HT-29 (cell line): ENCODE data around the gene TSNAXIP1. TPM values are rescaled to one million over a fixed set of nuclear protein-coding genes. Genes with fewer than 3 reads are reported as not detected.
"Not testable (repeated sequence)": the region's sequence is repeated elsewhere in the genome, so short reads cannot be mapped to it uniquely, and the experiment has no call there.

Experiments used
- DNase-seq: peaks from one replicate; pipeline ENCODE4 v3.0.0-alpha.2; 2015; ENCODE audit warnings: low spot score
- small RNA-seq: library from RNA; depleted of rRNA; stranded (forward); fragments of <200 nt; gene quantifications from one replicate; pipeline ENCODE3, GENCODE V24; 2014
- total RNA-seq: library from RNA; depleted of rRNA; stranded (reverse); fragments of >200 nt; shearing (Covaris generic); gene quantifications from 2 replicates; pipeline ENCODE4 v1.2.3, GENCODE V29; 2014; rRNA removed

The TSNAXIP1 gene
- total RNA-seq, 1 experiment from 2014 or later: not detected

GRCh38 chr16:67858500-67858899, 51.8 kb downstream of the TSNAXIP1 start:
- peak; percentile 28 for DNase-seq

- DNase-seq: no peak
Measured at GRCh38 chr16:67860589-67861398, 54.1 kb downstream of the TSNAXIP1 start.

GRCh38 chr16:67861877-67862276, 55.2 kb downstream of the TSNAXIP1 start:
- no peak for DNase-seq

GRCh38 chr16:67862623-67863583, 56.2 kb downstream of the TSNAXIP1 start:
- DNase-seq: no peak

GRCh38 chr16:67864044-67864443, 57.4 kb downstream of the TSNAXIP1 start:
- DNase-seq: not testable (repeated sequence)

GRCh38 chr16:67864594-67864993, 57.9 kb downstream of the TSNAXIP1 start:
- no peak for DNase-seq

GRCh38 chr16:67865318-67865717, 58.6 kb downstream of the TSNAXIP1 start:
- DNase-seq: peak; percentile 52

- no peak for DNase-seq
Measured at GRCh38 chr16:67868290-67868689, 61.6 kb downstream of the TSNAXIP1 start.

- no peak for DNase-seq
Measured at GRCh38 chr16:67869653-67870052, 63.0 kb downstream of the TSNAXIP1 start.

GRCh38 chr16:67871256-67871655, 64.6 kb downstream of the TSNAXIP1 start:
- DNase-seq: no peak

- DNase-seq: no peak
Measured at GRCh38 chr16:67872131-67872630, 65.5 kb downstream of the TSNAXIP1 start.

- DNase-seq: peak; percentile 77
Measured at GRCh38 chr16:67872631-67873434, 66.1 kb downstream of the TSNAXIP1 start, which contains the start of gene EDC4. TSS of gene EDC4 (plus strand) at chr16:67873052. CDS start at chr16:67873262, 210 bp downstream.

GRCh38 chr16:67873435-67874370, 67.0 kb downstream of the TSNAXIP1 start:
- DNase-seq: peak; percentile 31

GRCh38 chr16:67874372-67874771, 67.7 kb downstream of the TSNAXIP1 start:
- DNase-seq: no peak

GRCh38 chr16:67877064-67877463, 70.4 kb downstream of the TSNAXIP1 start:
- DNase-seq: no peak

Small RNA genes lying within 50 kb of the gene (small RNA-seq; reads per million reads assigned to genes)
- gene AC040162.2: not detected

Other genes with a start within 250 kb of the TSNAXIP1 start
- 28.3 and 36.4 TPM in 2 replicates for gene CTCF, start 244.4 kb upstream of the TSNAXIP1 start, total RNA-seq
- 0.81 and 2.7 TPM in 2 replicates for gene CARMIL2, start 161.7 kb upstream of the TSNAXIP1 start, total RNA-seq
- 79.6 and 82.2 TPM in 2 replicates for gene ACD, start 146.6 kb upstream of the TSNAXIP1 start, total RNA-seq
- gene PARD6A, start 145.9 kb upstream of the TSNAXIP1 start, total RNA-seq: 24.9 and 38.1 TPM in 2 replicates
- 52.6 and 58.8 TPM in 2 replicates for gene ENKD1, start 140.1 kb upstream of the TSNAXIP1 start, total RNA-seq
- 0.38 and 0.99 TPM in 2 replicates for gene C16orf86, start 140.1 kb upstream of the TSNAXIP1 start, total RNA-seq
- gene GFOD2, start 87.6 kb upstream of the TSNAXIP1 start, total RNA-seq: 16.8 and 19.7 TPM in 2 replicates
- gene RANBP10, start 329 bp upstream of the TSNAXIP1 start, total RNA-seq: 6.7 and 8.3 TPM in 2 replicates
- gene THAP11, start 35.4 kb downstream of the TSNAXIP1 start, total RNA-seq: 66.3 and 80.9 TPM in 2 replicates
- 158 and 183 TPM in 2 replicates for gene NUTF2, start 40.0 kb downstream of the TSNAXIP1 start, total RNA-seq
- gene CENPT, start 40.8 kb downstream of the TSNAXIP1 start, total RNA-seq: 42.8 and 43.2 TPM in 2 replicates
- gene EDC4, start 66.2 kb downstream of the TSNAXIP1 start, total RNA-seq: 107 and 121 TPM in 2 replicates
- gene NRN1L, start 78.0 kb downstream of the TSNAXIP1 start, total RNA-seq: 0.64 and 2.5 TPM in 2 replicates
- 11.5 and 15.1 TPM in 2 replicates for gene PSKH1, start 86.4 kb downstream of the TSNAXIP1 start, total RNA-seq
- 2.2 and 3.5 TPM in 2 replicates for gene CTRL, start 125.0 kb downstream of the TSNAXIP1 start, total RNA-seq
- gene PSMB10, start 130.0 kb downstream of the TSNAXIP1 start, total RNA-seq: 173 and 191 TPM in 2 replicates
- gene LCAT, start 137.2 kb downstream of the TSNAXIP1 start, total RNA-seq: 1.4 and 3.3 TPM in 2 replicates
- gene SLC12A4, start 161.7 kb downstream of the TSNAXIP1 start, total RNA-seq: 10.0 and 14.1 TPM in 2 replicates
- gene DPEP3, start 173.6 kb downstream of the TSNAXIP1 start, total RNA-seq: not detected in 2 replicates
- gene DPEP2, start 192.6 kb downstream of the TSNAXIP1 start, total RNA-seq: not detected in 2 replicates
- not detected in 2 replicates for gene DPEP2NB, start 209.0 kb downstream of the TSNAXIP1 start, total RNA-seq
- 27.4 and 30.4 TPM in 2 replicates for gene DDX28, start 216.3 kb downstream of the TSNAXIP1 start, total RNA-seq
- gene DUS2, start 216.4 kb downstream of the TSNAXIP1 start, total RNA-seq: 18.7 and 19.0 TPM in 2 replicates